GM18507 (cell line): ENCODE results near the gene TPSD1.
"Not testable (repeated sequence)": the region's sequence is repeated elsewhere in the genome, so short reads cannot be mapped to it uniquely, and the experiment has no call there.

ENCODE experiments used
- DNase-seq: peaks from one replicate; pipeline ENCODE4 v3.0.0; 2011; ENCODE audit warnings: low read depth; ENCODE audit not compliant: insufficient read length; ENCODE audit errors: extremely low spot score
- FAIRE-seq: peaks from 2 replicates; lab custom pipeline; 2011; peaks lifted over from hg19 to GRCh38; lab: Jason Lieb, UNC

Gene TPSD1

GRCh38 chr16:1258906-1259759 lies 3.3 kb downstream of the TPSD1 start:
- DNase-seq = no peak
- FAIRE-seq = no peak

DNA sequence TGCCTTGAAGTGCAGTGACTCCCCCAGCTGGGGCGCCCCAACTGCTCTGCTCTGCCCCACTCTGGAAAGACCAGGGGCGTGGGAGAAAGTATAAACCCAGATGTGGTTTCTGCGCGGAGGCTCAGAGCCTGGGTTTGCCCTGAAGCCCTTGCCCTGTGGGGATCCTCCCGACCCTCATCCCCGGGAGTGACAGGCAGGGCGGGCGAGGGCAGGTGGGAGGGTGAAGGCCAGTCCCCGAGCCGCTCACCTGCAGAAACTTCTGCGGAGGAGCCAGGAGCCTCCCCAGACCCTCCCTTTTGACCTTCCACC lies 3.8 kb downstream of the TPSD1 start:
- no peak for FAIRE-seq
- DNase-seq = no peak

GRCh38 chr16:1260101-1260680 lies 4.3 kb downstream of the TPSD1 start:
- FAIRE-seq (no peak), DNase-seq (no peak)

DNA sequence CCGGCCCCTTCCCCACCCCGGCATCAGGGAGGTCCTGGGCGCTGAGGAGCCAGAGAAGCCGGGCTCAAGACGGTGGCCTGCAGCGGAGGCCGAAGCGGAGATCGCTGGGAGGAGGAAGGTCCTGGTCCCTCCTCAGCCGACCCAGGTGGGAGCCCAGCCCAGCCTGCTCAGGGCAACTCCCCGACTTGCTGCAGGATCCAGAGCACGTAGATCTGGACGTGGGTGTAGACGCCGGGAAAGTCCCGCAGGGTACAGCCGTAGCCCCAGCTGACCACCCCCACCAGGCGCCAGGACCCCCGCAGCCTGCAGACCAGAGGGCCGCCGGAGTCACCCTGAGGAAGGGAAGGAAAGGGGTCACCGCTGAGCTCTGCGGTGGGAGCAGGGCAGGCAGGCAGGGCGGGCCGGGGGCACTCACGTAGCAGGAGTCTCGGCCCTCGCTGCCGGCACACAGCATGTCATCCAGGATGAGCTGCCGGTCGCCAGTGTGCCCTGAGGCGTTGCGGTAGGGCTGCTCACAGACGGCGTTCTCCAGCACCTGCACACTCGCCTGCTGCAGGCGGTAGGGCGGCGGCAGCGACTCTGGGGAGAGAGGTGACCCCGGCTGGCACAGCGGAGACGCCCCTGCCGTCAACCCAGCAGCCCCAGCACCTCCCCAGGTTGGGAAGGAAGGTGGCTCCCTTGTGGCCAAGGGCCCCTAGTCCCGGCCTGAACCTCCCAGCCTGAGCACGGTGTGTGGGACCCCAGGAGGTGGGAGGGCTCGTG lies 5.4 kb downstream of the TPSD1 start:
- FAIRE-seq (no peak), DNase-seq (no peak)

DNA sequence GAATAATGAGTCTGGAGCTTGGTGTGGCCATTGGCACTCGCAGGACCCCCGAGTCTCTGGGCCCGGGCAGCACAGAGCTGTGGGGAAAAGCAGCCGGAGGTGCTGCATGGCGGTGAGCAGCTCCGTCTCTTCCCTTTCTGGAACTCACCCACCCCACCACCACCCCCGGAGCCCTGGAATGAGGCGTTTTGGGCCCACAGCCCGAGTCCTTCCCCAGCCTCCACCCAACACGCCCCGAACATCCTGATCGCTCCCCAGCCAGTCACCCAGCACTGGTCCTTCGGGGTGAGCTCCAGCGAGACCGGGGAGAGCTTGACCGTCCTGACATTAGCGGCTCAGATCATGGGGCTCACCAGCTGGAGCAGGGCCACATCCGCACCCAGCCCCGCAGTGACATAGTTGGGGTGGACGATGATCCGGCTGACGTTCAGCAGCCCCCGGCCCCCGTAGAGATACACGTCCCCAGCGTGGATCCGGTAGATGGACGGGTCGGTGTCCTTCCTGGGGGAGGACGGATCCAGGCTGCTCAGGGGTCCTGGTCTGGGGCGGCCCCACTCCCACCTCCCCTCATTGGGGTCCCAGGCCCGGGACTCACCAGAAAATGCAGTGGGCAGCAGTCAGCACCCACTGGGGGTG lies 6.5 kb downstream of the TPSD1 start:
- no peak for FAIRE-seq

GRCh38 chr16:1262846-1263221 lies 7.0 kb downstream of the TPSD1 start:
- FAIRE-seq (no peak), DNase-seq (no peak)

More for the DNA sequence above, 6.5 kb downstream of the TPSD1 start:
- DNase-seq = no peak

GRCh38 chr16:1263591-1264344 lies 7.9 kb downstream of the TPSD1 start:
- FAIRE-seq (no peak), DNase-seq (no peak)

GRCh38 chr16:1264345-1265089 lies 8.6 kb downstream of the TPSD1 start:
- DNase-seq (no peak), FAIRE-seq (no peak)

DNA sequence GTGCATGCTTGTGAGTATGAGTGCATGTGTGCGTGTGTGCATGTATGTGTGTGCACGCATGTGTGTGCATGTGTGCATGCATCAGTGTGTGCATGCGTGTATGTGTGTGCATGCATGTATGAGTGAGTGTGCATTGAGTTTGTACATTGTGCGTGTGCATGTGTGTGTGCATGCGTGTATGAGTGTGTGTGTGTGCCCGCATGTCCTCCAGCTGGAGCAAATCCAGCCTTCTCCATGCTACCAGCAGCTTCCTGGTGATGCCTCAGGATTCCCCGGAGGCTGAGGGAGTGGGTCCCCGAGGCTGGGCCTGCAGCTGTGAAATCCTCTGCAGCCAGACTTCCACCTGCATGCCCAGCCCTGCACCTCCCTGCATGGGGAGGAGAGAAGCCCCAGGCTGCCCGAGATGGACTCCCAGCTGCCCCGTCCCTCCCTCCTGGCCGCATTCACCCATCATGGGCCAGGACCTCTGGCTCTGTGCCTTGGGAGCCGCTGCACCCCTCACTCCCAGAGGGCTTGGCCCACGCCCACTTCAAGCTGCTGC lies 9.3 kb downstream of the TPSD1 start:
- FAIRE-seq (no peak), DNase-seq (no peak)

GRCh38 chr16:1265826-1266225 lies 10.0 kb downstream of the TPSD1 start:
- no peak for FAIRE-seq
- no peak for DNase-seq

- not testable (repeated sequence) for FAIRE-seq, DNase-seq
These were observed 13.5 kb downstream of the TPSD1 start for GRCh38 chr16:1269418-1269817.

DNA sequence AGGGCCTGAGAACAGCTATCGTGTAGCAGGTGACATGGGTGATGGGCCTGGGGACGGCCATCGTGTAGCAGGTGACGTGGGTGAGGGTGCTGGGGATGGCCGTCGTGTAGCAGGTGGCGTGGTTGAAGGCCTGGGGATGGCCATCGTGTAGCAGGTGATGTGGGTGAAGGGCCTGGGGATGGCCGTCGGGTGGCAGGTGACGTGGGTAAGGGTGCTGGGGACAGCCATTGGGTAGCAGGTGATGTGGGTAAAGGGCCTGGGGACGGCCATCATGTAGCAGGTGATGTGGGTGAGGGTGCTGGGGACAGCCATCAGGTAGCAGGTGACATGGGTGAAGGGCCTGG lies 15.5 kb downstream of the TPSD1 start:
- no peak for DNase-seq
- no peak for FAIRE-seq

DNA sequence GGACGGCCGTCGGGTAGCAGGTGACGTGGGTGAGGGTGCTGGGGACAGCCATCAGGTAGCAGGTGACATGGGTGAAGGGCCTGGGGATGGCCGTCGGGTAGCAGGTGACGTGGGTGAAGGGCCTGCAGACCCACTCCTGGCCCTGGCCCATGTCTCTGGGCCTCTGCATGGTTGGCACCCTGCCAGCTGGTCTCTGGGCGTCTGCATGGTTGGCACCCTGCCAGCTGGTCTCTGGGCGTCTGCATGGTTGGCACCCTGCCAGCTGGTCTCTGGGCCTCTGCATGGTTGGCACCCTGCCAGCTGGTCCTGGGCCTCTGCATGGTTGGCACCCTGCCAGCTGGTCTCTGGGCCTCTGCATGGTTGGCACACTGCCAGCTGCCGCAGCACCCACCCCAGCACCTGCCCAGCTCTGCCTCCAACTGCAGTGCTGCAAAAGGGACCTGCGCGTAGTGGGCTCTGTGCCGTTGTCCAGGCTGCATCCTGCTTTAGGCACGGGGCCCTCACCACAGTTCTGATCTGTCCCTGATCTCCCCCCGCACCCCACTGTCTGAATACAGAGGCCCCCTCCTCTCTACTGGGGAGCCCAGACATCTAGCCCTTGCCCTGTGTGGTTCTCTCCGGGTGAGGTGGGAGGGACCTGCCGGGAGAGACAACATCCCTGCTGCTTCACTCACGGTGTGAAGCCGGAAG lies 16.0 kb downstream of the TPSD1 start:
- not testable (repeated sequence) for FAIRE-seq, DNase-seq

DNA sequence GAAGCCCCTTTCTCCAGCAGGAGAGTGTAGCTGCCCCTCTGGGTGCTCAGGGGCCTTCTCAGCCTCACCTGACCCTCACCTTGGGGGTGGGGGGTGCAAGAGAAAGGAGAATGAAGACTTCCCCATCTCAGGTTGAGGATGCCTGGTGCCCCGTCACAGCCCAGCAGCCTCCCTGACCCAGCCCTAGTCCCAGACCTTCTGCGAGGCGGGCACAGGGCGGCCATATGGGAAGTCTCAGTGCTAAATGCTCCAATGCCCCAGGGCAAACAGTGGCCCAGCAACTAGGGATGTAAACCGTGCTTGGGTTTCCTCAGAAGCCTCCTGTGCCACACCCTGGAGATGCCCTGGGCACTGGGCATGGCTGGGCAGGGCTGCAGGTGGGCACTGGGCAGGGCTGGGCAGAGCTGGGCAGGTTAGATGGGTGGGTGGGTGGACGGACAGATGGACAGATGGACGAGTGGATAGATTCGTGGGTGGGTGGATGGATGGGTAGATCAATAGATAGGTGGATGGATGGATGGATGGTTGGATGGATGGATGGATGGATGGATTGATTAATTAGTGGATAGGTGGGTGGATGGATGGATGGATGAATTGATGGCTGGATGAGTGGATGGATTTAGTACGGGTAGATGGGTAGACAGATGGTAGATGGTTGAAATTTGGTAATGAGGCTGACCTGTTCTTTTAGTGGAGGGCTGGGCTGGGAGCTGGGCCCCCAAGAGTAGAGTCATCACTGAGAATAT lies 16.8 kb downstream of the TPSD1 start:
- no peak for FAIRE-seq
- DNase-seq = no peak

DNA sequence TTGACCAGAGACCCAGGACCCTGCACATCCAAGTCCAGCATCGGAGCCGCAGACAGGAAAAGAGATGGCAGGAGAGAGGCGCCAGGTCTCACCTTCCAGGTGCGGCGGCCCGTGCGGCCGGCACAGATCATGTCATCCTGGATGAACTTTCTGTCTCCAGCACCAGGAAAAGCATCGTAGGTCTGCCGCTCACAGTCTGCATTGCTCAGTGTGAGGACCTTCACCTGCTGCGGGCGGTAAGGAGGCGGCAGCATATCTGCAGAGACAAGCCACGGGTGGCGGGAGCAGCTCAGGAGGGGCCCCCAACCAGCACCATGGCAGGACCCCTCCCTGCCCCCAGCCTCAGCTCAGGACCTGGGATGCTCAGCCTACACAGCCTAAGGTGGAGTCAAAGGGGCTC lies 17.9 kb downstream of the TPSD1 start:
- no peak for DNase-seq
- no peak for FAIRE-seq

GRCh38 chr16:1274767-1275166 lies 18.9 kb downstream of the TPSD1 start:
- FAIRE-seq (no peak), DNase-seq (no peak)

- DNase-seq = no peak
- FAIRE-seq = no peak
These were observed 20.1 kb downstream of the TPSD1 start for GRCh38 chr16:1275791-1276579.
